EL (cell line): Measurements from ENCODE around the gene KCMF1.
"Not testable (repeated sequence)": the region's sequence is repeated elsewhere in the genome, so short reads cannot be mapped to it uniquely, and the experiment has no call there.

ENCODE experiments used
- DNase-seq: peaks from one replicate; pipeline ENCODE4 v3.0.0-alpha.2; 2016

KCMF1 gene

DNA sequence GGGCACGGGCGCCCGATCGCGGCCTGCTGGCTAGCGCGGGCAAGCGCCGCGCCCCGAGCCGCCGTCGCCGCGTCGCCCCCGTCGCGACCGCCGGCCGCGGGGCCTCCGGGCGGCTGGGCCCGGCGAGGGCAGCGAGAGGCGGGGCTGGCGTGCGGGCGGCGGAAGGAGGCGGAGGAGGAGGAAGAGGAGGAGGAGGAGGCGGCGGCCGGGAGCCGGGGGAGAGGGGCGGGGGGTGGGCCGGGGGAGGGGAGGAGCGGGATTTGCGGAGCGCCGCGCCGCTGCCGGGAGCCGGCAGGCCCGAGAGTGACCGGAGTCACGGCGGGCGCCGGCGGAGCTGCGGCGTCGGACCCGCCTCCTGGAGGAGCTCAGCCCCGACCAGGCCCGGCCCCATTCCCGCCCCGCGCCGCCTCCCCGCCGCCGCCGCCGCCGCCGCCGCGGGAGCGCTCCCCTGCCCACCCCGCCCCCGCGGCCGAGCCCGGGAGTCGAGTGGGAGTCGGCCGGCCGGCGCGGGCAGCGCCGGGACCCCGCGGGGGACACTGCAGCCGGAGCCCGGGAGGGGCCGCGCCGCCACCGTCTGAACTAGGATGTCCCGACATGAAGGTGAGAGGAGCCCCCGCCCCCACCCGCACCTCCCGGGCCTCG lies at the start of gene KCMF1:
Gene KCMF1, plus strand, starts transcription at position 294 of the 642 bp plus-strand sequence. Its CDS starts 291 bp downstream, at position 585.
- DNase-seq: peak; percentile 76

DNA sequence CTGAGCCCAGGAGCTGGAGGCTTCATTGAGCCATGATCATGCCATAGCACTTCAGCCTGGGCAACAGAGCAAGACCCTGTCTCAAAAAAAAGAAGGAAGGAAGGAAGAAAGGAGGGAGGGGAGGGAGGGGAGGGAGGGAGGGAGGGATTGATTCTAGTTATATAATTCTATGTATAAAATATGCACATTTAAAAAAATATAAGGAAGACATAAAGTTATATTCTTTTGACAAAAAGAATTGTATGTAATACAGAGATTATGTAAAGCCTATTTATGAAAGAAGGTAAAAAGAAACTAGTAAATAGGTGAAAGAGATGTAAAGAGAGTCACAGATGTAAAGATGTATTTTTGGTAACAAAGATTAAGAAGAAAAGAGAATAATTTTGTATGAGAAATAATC lies 48.0 kb upstream of the KCMF1 start:
- no peak for DNase-seq

DNA sequence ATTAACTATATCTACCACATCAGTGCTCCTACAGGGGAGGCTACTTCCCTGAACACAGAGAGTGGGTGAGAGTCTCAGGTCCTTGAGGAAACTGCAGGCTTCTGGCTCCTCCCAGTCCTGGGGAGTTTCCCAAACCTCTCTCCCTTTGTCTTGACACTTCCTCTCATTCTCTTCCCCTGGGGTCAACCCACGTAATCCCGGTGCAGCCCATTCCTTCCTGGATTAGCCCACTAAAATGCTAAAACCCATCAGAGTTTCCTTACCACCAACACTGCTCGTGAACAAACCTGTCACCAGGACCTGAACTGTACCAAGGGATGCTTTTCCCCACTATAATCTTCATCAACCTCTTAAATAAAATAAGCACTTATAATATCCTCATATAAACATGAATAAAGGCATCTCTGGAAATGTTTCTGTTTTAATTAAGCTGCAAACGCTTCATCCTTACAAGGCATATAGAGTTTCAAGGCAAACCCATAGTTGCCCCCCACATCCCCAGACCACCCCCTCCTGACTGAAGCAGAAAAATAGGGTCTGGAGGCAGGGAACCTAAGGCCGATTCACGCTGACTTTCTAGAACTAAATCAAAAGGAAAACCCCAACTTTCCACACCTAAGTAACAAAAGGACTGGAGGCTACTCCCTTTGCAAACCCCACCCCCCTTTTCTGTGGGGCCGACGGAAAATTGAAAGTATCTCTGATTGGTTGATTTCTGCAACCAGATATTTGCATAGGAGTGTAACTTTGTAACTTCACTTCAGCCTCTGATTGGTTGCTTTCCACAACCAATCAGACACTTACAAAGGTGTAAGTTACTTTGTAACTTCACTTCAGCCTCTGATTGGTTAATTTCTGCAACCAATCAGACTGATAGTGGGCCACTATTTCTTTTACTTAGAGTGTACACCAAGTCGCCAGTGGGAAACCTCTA lies 46.5 kb upstream of the KCMF1 start:
- DNase-seq: peak; percentile 45

DNA sequence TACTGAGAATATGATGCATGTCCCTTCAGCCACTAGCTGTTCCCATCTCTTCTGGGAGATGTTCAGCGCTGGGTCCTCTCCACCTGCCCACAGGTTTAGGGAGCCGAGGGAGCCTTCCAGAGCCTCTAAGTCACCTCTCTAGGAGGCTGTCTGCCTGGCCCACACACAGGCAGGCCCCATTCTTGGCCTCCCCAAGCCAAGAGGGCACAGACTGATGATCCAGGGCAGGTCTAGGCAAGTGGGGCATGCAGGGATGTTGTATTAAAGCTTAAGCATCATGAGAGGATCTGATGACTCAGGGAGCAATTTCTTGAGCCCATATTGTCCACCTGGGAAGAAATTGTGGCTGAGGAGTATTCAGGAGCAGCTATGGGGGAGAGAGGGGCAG lies 45.6 kb upstream of the KCMF1 start:
- no peak for DNase-seq

DNA sequence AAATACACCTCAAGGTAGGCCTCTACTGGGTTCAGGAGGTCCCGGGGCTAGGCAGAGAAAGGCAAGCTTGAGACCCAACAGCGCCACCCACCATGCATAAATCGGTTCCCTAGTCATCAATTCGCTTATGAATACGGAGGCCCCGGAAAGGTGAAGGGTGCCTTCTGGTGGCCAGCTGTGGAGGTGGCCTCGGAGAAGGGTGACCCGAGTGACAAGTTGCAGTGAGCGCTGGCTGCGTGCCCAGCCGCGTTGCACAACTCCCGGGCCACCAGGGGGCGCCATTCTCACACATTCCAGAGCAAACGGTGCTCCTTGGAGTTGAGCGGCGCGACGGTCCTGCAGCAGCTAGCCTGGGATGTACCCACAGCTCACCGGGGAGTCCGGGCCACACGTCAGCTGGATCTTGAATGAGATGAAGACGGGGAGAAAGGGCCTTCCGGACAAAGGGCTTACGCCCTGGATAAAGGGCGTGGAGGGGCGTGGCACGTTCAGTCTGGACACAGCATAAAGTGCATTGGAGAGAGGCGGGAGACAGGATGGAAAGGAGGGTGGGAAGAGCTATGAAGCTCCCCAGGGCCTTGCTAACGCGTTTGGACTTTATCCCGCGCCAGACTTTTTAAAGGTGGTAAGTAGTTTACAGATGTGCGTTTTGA lies 45.1 kb upstream of the KCMF1 start:
- DNase-seq: peak; percentile 95

DNA sequence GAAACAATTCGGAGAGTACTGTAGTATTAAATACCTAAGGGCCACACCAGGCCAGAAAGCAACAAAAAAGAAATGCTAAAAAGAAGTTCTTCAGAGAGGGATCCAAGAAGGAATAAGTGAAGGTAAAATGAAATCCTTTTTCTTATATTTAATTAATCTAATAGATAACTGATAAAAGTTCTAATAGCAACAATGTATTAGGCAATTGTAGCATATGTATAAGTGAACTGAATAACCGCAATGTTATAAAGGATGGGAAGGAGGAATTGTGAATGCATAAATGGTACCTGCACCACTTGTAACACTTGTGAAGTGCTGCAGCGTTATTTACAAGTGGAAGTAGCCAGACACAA lies 43.7 kb upstream of the KCMF1 start:
- no peak for DNase-seq

DNA sequence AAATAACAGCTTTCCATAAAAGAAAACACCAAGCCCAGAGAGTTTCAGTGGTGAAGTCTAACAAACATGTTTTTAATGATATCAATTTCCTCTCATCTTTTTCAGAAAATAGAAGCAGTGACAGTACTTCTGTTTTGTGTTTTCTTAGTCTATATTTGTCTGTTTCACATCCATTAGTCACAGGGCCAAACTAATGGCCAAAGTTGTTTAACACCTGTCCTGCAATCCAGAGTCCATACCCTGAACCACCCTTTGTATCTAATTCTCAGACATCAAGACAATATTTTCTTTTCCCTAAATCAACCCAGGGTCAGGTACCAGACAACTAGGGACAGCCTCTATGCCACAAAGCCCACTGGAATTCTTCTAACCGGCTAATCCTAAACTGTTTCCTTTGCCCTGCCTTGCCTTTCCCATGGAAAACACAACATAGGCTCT lies 39.6 kb upstream of the KCMF1 start:
- no peak for DNase-seq

DNA sequence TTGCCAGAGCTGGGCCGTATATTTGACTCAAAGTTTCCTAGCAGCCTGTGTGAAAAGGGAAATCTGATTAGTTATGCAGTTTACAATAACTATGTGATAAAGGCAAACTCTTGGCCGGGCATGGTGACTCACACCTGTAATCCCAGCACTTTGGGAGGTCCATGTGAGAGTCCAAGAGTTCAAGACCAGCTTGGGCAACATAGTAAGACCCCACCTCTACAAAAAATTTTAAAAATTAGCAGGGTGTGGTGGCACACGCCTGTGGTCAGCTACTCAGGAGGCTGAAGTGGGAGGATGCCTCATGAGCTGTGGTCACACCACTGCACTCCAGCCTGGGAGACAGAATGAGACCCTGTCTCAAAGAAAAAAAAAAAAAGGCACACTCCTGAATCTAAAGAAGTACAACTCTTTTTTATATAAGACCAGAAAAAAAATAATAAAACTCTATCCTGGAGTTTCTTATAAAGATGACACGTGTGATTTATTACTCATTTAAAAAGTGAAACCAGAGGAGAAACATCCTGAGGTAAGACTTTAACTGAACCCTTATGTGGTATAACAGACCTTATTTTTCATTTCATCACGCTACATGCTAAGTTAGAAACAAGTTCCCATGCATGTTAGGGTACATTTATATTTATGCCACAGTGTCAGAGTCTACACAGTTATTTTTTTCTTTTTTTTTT lies 32.6 kb upstream of the KCMF1 start:
- peak; percentile 49 for DNase-seq

DNA sequence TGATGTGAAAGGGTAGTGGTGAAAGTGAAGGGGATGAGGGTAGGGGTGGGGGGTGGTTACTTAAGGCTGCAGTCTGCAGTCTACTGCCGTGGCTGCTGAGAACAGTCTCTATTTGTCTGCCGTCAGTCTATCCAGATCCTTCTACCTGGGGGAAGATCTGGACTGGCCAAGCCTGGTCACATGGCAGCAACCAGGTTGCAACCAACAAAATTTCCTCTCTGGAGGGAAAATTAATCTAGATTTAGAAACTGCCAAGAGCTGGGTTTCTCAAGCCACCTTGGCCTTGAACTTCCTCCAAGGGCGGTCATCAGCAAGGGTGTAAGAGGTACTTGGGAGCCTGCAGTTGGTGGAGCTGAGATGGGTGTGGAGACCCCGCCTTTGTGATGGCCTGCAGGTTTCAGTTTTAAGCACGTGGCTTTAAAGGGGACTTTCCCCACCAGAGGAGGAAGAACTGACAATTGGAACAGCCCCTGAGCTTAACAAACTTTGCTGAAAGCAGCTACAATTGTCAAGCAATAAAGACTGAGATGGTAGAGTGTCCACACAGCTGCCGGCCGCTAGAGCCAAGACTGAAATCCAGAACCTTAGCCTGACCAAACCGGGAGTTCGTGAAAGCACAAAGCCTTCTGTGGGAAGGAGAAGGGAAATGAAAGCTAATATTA lies 31.4 kb upstream of the KCMF1 start:
- no peak for DNase-seq

DNA sequence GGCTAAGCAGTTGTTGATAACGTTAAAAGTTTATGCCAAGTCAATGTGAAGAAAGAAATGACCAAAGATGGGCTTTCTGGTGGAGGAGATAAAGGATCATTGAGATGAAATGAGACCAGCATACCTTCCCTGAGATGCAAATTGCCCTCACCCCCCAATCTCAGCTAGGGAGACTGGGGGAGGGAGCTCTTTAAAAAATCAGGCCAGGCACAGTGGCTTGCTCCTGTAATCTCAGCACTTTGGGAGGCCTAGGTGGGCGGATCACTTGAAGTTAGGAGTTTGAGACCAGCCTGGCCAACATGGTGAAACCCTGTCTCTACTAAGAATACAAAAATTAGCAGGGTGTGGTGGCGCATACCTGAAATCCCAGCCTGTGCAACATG lies 30.9 kb upstream of the KCMF1 start:
- no peak for DNase-seq

DNA sequence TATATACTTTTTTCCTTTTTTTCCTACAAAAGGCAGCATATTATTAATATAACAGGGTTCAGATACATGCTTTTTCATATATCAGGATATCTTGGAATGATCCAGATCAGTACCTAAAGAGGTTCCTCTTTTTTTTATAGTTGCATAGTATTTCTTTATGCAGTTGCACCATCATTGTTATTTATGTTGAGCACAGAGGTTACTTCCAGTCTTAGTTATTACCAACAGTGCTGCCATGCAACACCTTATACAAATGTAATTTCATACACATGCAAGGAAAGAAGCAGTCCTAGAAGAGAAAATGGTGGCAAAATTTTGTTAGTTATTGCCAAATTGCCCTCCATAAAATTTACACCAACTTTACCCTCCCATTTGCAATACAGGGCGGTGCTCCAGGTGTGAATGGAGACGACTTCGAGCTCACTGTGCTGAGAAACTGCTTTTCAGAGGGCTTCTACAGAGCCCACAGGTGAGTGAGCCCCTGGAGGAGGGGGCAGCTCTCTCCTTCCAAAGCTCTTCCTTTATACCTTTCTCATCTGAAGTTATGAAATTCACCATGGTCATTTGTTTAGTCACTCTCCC lies 30.0 kb upstream of the KCMF1 start:
- no peak for DNase-seq

DNA sequence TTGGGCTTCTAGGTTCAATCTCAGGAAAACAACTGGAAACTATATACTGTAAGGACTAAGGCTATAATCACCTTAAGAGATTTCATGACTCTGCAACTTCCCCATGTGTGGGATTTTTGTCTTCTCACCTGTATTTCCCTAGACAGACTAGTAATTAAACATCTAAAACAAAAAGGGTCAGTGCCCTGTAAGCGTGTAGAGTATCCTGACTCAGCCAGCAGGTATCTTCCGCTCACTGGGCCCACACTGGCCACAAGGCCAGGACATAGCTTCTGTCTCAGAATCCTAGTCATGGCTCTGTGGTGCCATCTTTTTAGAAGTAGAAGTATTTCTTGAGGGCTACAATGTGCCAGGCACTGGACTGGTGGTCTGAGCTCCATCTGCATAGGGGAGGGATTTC lies 28.8 kb upstream of the KCMF1 start:
- no peak for DNase-seq

DNA sequence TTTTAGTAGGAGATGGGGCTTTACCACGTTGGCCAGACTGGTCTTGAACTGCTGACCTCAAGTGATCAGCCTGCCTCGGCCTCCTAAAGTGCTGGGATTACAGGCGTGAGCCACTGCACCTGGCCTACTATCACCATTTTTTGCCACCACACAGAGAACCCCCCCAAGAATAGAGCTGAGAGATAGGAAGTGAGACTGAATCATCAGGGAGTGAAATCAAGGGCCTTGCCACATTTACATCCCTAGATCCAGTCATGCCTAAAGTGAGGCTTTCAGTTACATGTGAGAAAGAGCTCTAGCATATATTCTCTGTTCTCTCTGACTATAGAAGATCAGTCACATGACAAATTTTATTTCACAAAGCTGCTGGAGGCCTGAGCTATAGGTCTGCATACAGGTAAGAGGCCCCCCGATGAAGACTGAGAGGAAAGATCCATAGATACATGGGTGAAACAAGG lies 28.0 kb upstream of the KCMF1 start:
- DNase-seq: no peak

DNA sequence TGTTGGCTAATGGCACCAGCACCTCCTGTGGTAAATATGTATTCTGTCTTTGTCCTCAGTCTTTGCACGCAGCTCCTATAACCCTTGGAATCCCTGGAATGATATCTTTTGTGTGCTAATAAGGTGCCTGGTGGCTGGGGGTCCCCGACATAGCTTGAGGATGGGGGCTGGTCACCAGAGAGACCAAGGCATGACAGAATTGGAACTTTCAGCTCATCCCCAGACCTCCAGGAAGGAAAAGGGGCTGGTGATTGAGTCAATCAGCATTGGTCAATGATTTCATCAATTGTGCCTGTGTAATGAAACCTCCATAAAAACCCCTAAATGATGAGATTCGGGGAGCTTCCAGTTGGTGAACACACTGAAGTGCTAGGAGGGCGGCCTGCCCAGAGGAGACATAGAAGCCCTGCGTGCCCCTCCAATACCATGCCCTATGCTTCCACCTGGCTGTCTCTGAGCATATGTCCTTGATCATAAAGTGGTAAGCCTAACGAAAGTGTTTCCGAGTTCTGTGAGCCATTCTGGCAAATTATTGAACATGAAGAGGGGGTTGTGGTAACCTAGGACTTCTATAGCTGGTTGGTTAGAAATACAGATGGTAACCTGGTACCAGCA lies 26.6 kb upstream of the KCMF1 start:
- no peak for DNase-seq

DNA sequence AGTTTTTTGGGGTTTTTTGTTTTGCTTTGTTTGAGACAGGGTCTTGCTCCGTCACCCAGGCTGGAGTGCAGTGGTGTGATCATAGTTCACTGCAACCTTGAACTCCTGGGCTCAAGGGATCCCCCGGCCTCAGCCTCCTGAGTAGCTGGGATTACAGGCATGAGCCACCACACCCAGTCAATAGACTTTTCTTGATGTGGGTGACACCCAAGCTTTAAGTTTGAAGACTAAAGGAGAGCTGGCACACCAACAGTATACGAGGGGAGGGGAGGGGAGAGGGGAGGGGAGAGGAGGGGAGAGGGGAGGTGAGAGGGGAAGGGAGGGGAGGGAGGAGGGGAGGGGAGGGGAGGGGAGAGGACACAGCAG lies 25.1 kb upstream of the KCMF1 start:
- not testable (repeated sequence) for DNase-seq

DNA sequence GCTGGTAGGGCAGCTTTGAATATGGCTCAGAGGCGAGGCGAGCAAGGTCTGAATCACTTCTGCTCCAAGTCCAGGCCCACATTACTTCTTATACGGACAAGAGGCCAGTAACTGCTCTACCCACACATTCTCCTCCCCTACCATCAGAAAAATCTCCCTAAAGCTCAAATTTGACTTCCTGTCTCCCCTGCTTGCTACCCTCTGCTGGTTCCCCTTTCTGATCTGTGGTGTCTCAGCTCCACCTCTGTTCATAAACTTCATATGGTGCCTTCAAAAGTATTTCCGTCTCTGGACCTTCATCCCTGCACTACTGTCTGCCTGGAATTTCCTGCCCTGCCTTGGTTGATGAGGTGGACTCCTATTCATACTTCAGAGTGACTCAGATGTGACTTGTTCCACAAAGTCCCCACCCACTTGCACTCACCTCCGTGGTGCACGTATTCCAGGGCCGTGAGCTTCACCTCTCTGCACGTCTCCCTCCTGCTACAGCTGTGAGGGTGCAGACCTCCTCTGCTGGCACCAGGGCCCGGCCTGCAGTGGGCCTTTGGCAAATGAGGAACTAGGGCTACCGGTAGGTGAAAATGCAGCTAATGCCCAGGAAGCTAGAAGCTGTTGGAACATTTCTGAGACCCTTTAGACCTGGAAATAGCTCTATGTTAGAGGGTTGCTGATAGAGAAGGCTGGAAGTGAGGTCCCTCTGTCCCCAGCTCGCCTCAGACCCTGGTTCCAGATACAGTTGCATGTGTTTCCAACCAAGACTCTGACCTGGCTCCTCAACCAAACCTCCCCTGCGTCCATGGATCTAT lies 24.6 kb upstream of the KCMF1 start:
- peak; percentile 92 for DNase-seq

DNA sequence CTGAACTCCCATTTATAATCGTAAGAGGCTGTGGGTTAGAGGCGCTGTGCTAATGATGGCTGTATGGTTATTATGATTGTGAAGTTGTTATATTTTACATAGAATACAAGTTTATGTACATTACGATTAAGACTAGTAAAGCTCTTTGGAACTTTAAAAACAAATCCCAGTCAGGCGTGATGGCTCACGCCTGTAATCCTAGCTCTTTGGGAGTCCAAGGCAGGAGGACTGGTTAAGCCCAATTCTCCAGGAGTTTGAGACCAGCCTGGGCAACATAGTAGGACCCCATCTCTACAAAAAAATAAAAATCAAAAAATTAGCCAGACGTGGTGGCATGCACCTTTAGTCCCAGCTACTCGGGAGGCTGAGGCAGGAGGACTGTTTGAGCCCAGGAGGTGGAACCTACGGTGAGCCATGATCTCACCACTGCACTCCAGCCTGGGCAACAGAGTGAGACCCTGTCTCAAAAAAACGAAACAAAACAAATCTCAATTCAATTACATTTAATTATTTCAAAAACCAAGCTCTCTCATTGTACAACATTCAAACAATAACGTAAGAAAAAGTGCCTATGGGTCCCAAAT lies 23.9 kb upstream of the KCMF1 start:
- DNase-seq: no peak

DNA sequence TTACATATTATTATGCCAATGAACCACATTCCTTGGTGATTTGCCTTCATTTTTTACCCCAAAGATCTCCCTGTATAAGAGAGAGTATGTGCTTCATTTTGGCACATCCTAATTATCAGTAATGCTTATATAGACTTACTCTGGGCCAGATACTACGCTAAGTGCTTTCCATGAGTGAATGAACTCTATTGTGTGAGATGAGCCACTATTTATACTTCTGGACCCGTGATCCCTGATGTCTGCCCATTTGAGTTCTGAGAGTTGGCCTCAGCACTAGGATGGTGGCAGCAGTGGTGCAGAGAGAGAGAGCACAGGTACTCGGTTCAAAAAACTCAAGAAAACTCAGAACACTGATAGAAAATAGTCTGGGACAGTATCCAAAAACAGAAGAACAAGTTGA lies 17.4 kb upstream of the KCMF1 start:
- DNase-seq: no peak

DNA sequence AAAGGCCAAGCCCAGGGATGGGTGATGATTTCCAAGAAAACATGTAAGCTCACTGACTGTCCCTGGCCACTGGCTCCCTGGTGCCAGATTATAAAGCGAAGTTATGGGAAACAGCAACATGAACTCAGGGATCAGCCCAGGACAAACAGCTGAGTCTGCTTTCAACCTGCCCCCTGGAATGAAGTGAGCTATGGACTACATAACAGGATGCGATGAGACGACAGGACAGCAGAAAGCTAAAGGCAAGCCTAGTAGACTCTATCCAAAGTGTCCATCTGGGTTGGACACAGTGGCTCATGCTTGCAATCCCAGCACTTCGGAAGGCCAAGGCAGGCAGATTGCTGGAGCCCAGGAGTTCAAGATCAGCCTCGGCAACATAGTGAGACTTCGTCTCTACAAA lies 16.6 kb upstream of the KCMF1 start:
- DNase-seq: no peak
